ENCODE data around the gene FBXO24. TPM values are rescaled to one million over a fixed set of nuclear protein-coding genes. Genes with fewer than 3 reads are reported as not detected.
A peak's percentile ranks its signal among the peaks of the same experiment; 100 is the strongest.
"Not testable (repeated sequence)": the region's sequence is repeated elsewhere in the genome, so short reads cannot be mapped to it uniquely, and the experiment has no call there.

FBXO24 gene
- total RNA-seq, 2 donors from 2014 or later: 2.1 to 3.6 TPM

- ATAC-seq (replicated peaks in 1 of 2) (peak; percentile 55 to 56), DNase-seq (peak; percentile 83 to 84)
- Mint-ChIP-seq H3K27ac (no peak overlapping the region), H3K27me3 (ENCODE audit: low read depth) (no peaks in the 10 kb centered on the region), H3K4me3 (no peak overlapping the region), H3K36me3 (ENCODE audit: insufficient read depth in 2 of 2) (peaks cover 3 to 9% of the 10 kb centered on the region in 2 donors), H3K9me3 (no peaks in the 10 kb centered on the region), H3K4me1 (ENCODE audit: low read depth) (peaks cover 24% of the 10 kb centered on the region)
These were observed 22.2 kb upstream of the FBXO24 start for GRCh38 chr7:100563809-100564400.

GRCh38 chr7:100564405-100564804, 21.7 kb upstream of the FBXO24 start:
- not testable (repeated sequence) for H3K27me3 Mint-ChIP-seq (ENCODE audit: low read depth); H3K9me3 Mint-ChIP-seq; H3K36me3 Mint-ChIP-seq (ENCODE audit: insufficient read depth in 2 of 2); H3K4me3 Mint-ChIP-seq; DNase-seq; ATAC-seq (replicated peaks in 1 of 2); H3K27ac Mint-ChIP-seq
- H3K4me1 Mint-ChIP-seq (ENCODE audit: low read depth): peaks cover 24% of the 10 kb centered on the region

- H3K36me3 Mint-ChIP-seq (ENCODE audit: insufficient read depth in 2 of 2): peaks cover 3 to 9% of the 10 kb centered on the region in 2 donors
- H3K27ac Mint-ChIP-seq: no peak overlapping the region
- H3K27me3 Mint-ChIP-seq (ENCODE audit: low read depth): no peaks in the 10 kb centered on the region
- no peaks in the 10 kb centered on the region for H3K9me3 Mint-ChIP-seq
- DNase-seq (no peak), ATAC-seq (replicated peaks in 1 of 2) (no peak)
- peaks cover 21% of the 10 kb centered on the region for H3K4me1 Mint-ChIP-seq (ENCODE audit: low read depth)
- no peak overlapping the region for H3K4me3 Mint-ChIP-seq
These were observed 21.0 kb upstream of the FBXO24 start for GRCh38 chr7:100565133-100565571.

GRCh38 chr7:100566018-100566531, 20.1 kb upstream of the FBXO24 start:
- Mint-ChIP-seq H3K9me3 (no peaks in the 10 kb centered on the region), H3K4me3 (no peak overlapping the region), H3K4me1 (ENCODE audit: low read depth) (peaks cover 27% of the 10 kb centered on the region), H3K36me3 (ENCODE audit: insufficient read depth in 2 of 2) (peaks cover 3 to 9% of the 10 kb centered on the region in 2 donors), H3K27ac (no peak overlapping the region), H3K27me3 (ENCODE audit: low read depth) (no peaks in the 10 kb centered on the region)
- ATAC-seq (replicated peaks in 1 of 2) (no peak), DNase-seq (no peak)

- ATAC-seq (replicated peaks in 1 of 2): no peak
- Mint-ChIP-seq H3K27ac (no peak overlapping the region), H3K27me3 (ENCODE audit: low read depth) (no peaks in the 10 kb centered on the region)
These were observed 18.9 kb upstream of the FBXO24 start for GRCh38 chr7:100567031-100567730.

GRCh38 chr7:100567751-100568175, 18.4 kb upstream of the FBXO24 start:
- no peaks in the 10 kb centered on the region for H3K27me3 Mint-ChIP-seq (ENCODE audit: low read depth)
- H3K36me3 Mint-ChIP-seq (ENCODE audit: insufficient read depth in 2 of 2): peaks cover 3 to 7% of the 10 kb centered on the region in 2 donors
- no peak overlapping the region for H3K4me3 Mint-ChIP-seq
- peaks cover 27% of the 10 kb centered on the region for H3K4me1 Mint-ChIP-seq (ENCODE audit: low read depth)
- no peak for DNase-seq
- no peaks in the 10 kb centered on the region for H3K9me3 Mint-ChIP-seq
- no peak for ATAC-seq (replicated peaks in 1 of 2)
- no peak overlapping the region for H3K27ac Mint-ChIP-seq

More at GRCh38 chr7:100567031-100567730, 18.9 kb upstream of the FBXO24 start:
- DNase-seq: no peak
- H3K9me3 Mint-ChIP-seq: no peaks in the 10 kb centered on the region
- peaks cover 27% of the 10 kb centered on the region for H3K4me1 Mint-ChIP-seq (ENCODE audit: low read depth)
- no peak overlapping the region for H3K4me3 Mint-ChIP-seq
- H3K36me3 Mint-ChIP-seq (ENCODE audit: insufficient read depth in 2 of 2): peaks cover 3 to 7% of the 10 kb centered on the region in 2 donors

GRCh38 chr7:100568176-100568895, 17.8 kb upstream of the FBXO24 start:
- no peak for DNase-seq
- Mint-ChIP-seq H3K36me3 (ENCODE audit: insufficient read depth in 2 of 2) (peaks cover 3 to 5% of the 10 kb centered on the region in 2 donors), H3K27me3 (ENCODE audit: low read depth) (no peaks in the 10 kb centered on the region), H3K9me3 (no peaks in the 10 kb centered on the region), H3K27ac (no peak overlapping the region), H3K4me1 (ENCODE audit: low read depth) (peaks cover 27% of the 10 kb centered on the region), H3K4me3 (no peak overlapping the region)
- ATAC-seq (replicated peaks in 1 of 2): no peak

- ATAC-seq (replicated peaks in 1 of 2) (peak; percentile 34 to 52), DNase-seq (peak; percentile 63 to 65)
- Mint-ChIP-seq H3K9me3 (no peaks in the 10 kb centered on the region), H3K36me3 (ENCODE audit: insufficient read depth in 2 of 2) (peaks cover 3 to 5% of the 10 kb centered on the region in 2 donors), H3K4me1 (ENCODE audit: low read depth) (peaks cover 23% of the 10 kb centered on the region), H3K27ac (no peak overlapping the region), H3K4me3 (peak overlapping the region; percentile 62 to 75), H3K27me3 (ENCODE audit: low read depth) (no peaks in the 10 kb centered on the region)
These were observed 17.0 kb upstream of the FBXO24 start for GRCh38 chr7:100568896-100569844.

GRCh38 chr7:100570954-100571828, 14.9 kb upstream of the FBXO24 start:
- Mint-ChIP-seq H3K27ac (no peak overlapping the region), H3K9me3 (no peaks in the 10 kb centered on the region), H3K4me3 (peak overlapping the region in 1 of 2 donors; percentile 75), H3K36me3 (ENCODE audit: insufficient read depth in 2 of 2) (peaks cover 0 to 2% of the 10 kb centered on the region in 2 donors), H3K27me3 (ENCODE audit: low read depth) (no peaks in the 10 kb centered on the region), H3K4me1 (ENCODE audit: low read depth) (peaks cover 17% of the 10 kb centered on the region)
- ATAC-seq (replicated peaks in 1 of 2): no peak
- no peak for DNase-seq

GRCh38 chr7:100571829-100572116, 14.4 kb upstream of the FBXO24 start:
- ATAC-seq (replicated peaks in 1 of 2): no peak
- Mint-ChIP-seq H3K36me3 (ENCODE audit: insufficient read depth in 2 of 2) (peaks cover 0 to 4% of the 10 kb centered on the region in 2 donors), H3K4me3 (no peak overlapping the region), H3K9me3 (no peaks in the 10 kb centered on the region), H3K4me1 (ENCODE audit: low read depth) (peaks cover 17% of the 10 kb centered on the region), H3K27ac (no peak overlapping the region), H3K27me3 (ENCODE audit: low read depth) (no peaks in the 10 kb centered on the region)
- DNase-seq: no peak

- DNase-seq (no peak), ATAC-seq (replicated peaks in 1 of 2) (no peak)
- no peak overlapping the region for H3K27ac Mint-ChIP-seq
- H3K9me3 Mint-ChIP-seq: no peaks in the 10 kb centered on the region
- H3K27me3 Mint-ChIP-seq (ENCODE audit: low read depth): no peaks in the 10 kb centered on the region
- peaks cover 0 to 4% of the 10 kb centered on the region in 2 donors for H3K36me3 Mint-ChIP-seq (ENCODE audit: insufficient read depth in 2 of 2)
- H3K4me3 Mint-ChIP-seq: no peak overlapping the region
- H3K4me1 Mint-ChIP-seq (ENCODE audit: low read depth): peaks cover 17% of the 10 kb centered on the region
These were observed 13.7 kb upstream of the FBXO24 start for GRCh38 chr7:100572281-100572948.

Data from activated T-cell treated with anti-CD3 and anti-CD28 coated beads, Interleukin-2, amount 50 U/mL, for 72 hours (primary cell).